Measurements from ENCODE around the gene MTMR1.

Gene MTMR1

DNA sequence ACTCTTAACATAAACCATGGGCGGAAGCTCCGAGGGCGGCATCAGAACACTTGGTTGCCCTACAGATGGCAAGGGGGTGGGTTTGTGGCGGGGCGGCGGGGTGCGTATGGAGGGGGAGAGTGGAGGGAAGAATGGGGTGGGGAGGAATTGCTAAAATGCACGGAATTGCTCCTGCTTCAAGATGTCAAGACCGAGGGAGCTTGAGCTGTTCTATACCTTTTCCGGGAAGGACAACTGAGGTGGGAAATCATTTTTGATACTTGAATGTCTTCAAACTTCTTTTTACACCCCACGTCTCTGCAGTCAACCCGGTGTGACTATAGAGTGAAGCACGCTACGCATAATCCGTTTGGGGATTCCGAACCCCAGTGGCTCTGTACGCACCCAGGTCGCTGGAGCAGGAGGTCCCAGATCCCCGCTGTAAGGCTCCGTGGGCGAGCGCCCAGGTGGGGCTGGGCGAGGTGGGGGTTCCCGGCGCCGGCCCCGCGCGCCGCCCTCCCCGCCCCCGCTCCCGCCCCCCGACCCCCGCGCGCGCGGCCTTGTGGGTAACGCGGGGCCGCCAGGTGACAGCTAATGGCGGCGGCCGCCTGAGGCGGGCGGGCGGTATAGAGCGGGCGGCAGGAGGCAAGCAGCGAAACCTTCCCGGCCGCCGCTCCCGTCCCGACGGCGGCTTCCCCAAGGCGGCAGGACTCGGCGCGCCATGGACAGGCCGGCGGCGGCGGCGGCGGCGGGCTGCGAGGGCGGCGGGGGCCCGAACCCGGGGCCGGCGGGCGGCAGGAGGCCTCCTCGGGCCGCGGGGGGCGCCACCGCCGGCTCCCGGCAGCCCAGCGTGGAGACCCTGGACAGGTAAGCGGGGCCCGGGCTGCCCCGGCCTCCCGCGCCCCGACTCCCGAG is at the start of gene MTMR1:
Gene MTMR1 (plus strand): TSS at position 566 of the 894 bp plus-strand sequence. CDS start 135 bp downstream, at position 701.
- no peak for DNase-seq (ENCODE audit: low read depth)

DNA sequence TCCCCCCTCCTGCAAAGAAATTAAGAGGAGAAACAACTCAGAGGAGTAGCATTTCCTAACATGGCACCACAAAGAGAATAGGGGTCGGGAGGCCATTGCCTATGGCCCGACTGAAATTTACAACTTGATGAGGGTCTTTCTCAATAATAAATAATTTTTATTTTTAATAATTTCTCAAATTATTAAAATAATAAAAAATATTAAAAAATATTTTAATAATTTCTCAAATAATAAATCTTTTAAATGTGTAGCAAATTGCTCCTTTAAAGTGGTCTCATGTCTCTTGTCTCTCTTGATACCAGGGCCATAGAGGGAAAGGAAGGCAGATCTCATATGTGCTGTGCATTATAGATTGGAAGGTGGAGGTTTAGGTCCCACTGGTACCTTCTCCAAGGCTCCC is 49.2 kb upstream of the MTMR1 start:
- no peak for DNase-seq (ENCODE audit: low read depth)

DNA sequence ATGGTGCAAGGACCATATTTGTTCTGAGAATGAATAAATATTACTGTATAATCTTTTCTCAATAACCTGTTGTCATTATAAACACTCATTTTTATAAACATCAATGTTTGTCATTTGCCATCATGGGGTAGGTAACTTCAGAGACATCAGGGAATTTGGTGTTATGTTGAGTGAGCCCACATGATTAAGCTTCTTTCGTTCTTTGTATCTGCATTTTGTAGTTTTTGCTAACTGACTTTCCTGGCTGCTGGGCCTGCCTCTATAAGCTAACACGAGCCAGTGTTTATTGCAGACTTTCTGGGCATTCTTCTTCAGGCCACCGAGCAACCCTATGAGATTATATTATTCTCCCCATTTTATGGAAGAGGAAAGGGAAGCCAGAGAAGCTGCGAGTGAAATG is 48.8 kb upstream of the MTMR1 start:
- DNase-seq (ENCODE audit: low read depth) = no peak

DNA sequence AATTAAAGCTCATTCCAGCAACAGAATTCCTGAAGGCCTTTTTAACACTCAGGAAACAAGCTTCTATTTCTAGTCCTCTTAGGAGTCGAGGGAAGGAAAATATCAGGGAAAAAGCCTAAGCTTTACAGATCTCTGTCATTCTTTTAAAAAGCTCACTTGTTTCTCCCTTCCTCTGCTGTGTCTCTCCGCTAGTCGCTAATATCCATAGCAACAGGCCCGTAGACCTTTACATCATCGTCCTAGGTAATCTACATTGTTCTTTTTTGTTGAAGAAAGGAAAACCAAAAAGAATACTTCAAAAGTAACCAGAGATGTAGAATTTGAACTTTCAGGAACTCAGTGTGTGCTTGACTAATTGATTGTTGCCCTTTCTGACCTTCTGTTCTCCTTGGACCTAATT is 45.9 kb upstream of the MTMR1 start:
- DNase-seq (ENCODE audit: low read depth) = no peak

DNA sequence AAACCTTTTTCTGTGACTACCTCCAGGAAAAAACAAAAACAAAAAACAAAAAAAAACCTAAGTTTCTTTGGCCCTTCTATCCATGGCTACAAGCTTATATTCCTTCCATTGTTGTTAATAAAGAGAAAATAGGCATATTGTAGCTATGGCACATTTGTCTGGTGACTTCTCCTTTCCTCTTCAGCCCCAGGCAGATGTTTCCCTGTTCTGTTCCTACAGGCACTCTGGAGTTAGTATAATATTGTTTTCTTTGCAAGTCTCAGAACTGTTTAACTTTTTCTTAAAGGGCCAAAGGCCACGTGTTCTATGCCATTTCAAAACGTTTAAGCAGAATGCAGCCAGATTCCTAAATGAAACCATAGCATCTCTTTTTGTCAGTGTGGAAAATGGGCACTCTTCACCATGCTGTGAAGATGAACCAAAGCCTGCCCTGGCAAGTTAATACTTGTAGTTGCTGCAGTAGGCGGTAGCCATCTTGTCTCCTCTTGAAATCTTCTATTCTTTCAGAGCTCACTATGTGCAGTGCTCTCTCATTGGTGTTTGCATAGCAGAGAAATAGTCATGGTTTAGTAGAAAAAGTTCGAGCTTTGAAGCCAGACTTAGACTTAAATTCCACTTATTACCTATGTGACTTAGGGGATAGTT is 44.8 kb upstream of the MTMR1 start:
- DNase-seq (ENCODE audit: low read depth) = no peak

DNA sequence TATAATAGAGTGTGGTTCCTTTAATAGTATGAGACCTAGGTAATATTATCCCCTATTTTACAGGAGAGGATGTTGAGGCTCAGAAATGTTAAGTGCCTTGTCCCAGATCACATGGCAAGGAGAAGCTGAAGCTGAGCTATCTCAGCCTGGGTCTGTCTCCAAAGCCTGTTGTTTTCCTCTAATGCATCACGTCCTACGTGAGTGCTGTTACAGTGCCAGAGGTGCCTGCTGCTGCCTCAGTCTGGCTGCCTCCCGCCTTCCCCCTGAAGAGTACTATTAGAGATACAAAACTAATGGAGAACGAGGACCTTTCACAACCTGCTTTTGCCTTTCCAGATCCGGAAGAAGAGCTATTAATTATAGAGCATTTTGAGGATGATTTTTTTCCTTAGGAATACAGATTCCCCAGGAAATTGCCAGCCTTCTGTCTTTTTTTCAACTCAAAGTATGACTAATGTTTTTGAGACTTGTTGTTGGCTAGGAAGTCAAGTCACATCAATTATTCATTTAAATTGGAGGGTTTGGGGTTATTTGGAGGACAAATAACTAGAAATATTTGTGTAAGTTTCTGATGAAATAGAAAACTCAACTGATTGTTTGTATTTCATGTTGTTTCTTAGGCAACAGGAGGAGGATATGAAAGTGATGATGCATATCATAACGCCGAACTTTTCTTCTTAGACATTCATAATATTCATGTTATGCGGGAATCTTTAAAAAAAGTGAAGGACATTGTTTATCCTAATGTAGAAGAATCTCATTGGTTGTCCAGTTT is 43.9 kb upstream of the MTMR1 start:
- peak; percentile 9 for DNase-seq (ENCODE audit: low read depth)

DNA sequence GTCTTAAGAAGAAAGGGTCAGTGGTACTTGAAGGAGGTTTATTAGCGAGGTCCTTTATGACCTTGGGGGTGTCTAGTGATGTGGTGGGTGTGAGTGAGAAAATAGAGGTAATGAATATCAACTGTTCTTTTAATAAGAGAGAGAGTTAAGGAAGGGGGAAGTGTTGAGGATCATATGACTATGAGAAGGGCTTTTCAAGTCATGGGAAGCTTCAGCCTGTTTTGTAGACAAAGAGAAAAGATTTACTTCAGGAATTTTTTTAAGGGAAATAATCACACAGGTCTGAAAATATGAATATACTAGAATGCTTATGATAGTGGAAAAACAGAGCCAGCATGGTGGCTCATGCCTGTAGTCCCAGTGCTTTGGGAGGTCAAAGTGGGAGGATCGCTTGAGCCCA is 41.3 kb upstream of the MTMR1 start:
- DNase-seq (ENCODE audit: low read depth) = no peak

DNA sequence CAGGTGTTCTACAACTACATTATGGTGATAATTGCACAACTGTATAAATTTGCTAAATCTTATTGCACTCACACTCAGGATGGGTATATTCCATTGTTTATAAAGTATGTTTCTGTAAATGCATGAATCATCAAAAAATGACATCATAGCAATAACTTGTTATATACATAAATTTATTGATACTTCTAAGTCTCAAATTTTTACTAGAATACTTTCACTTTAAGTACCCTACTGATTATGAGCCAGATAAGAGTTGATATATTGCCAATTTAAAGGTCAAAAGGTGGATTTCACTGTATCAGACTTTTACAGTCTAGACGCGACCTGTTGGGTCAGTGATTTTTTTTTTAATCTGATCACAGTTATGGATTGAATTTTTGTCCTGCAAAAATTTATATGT is 37.4 kb upstream of the MTMR1 start:
- no peak for DNase-seq (ENCODE audit: low read depth)

DNA sequence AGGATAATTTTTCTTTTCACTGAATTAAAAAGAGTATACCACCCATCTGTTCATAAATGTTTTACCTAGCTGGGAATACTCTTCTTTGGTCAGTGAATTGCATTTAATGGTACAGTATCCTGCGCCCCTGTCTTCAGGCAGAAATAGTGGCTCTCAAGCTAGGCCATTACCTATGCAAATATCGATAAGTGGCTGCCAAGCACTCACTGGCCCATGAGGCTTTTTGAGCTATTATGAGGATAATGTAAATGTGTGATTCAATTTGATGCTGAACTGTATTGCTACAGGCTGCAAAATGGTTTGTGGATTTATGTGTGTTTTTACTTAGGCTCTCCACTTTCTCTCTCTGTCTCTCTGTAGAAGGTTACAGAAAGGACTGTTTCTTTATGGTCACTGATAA is 30.1 kb upstream of the MTMR1 start:
- no peak for DNase-seq (ENCODE audit: low read depth)

DNA sequence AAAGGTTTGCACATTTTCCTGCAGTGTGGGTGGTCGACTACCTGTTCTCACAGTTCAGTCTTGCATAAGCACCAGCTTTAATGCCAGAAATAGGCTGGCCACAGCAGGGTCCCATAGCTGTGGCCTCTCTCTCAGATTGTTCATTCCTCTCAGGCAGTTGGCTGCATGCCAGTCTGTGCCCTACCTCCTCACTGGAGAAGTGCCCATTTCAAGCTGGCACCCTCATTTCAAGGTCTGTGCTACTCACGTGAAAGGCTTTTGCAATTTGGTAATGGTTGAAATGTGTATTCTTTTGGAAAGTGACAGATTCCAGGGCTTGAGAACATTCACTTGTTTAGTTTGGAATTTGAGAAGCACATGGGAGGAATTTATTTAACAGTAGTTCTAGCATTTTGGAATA is 28.9 kb upstream of the MTMR1 start:
- no peak for DNase-seq (ENCODE audit: low read depth)

DNA sequence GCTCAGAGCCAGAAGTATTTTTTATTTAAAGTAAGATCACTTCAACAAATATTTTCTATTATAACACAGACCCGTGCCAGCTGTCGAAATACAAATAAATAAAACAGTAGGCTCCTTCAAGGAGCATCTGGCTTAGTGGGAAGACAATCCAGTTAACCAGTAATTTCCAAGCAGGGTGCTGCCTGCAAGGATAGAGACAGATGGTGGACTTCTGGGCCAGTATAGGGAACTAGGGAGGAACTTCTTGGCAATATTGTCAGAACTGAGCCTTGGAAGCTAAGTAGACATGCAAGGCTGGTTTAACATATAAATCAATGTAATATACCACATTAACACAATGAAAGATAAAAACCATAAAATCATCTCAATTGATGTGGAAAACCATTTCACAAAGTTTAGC is 17.0 kb upstream of the MTMR1 start:
- DNase-seq (ENCODE audit: low read depth) = no peak

DNA sequence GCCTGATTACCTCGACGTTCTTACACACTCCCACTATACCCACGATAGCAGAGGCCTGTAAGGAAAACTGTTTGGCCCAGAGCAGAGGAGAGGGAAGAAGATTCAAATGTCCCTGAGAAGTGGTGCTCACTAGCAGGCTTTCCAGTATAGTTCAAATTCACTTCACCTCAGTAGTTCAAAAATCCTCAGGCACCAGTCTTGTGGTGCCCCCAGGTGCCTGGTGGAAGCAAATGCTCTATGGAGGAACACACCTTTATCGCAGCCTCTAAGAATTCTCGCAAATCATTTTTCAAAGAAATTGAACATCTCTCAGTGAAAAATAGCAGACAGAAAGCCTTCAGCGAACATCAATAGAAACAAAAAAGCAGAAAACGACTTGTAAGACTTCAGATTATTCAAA is 12.2 kb upstream of the MTMR1 start:
- DNase-seq (ENCODE audit: low read depth) = peak; percentile 6

DNA sequence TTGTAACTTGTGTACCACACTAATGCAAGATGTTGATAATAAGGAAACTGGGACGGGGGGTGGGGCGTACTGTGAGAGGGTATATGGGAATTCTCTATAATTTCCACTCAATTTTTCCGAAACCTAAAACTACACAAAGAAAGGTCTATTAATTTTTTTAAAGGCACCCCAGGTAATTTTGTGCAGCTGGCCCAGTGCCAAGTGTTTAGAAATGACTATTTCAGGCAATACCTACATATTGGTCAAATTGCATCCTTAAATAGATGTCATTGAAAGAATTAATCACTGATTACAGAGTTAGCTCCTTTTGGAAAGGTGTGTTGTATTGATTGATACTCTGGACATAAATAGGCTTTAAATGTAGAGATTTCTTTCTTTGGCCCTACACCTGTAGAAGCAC is 10.1 kb upstream of the MTMR1 start:
- DNase-seq (ENCODE audit: low read depth) = no peak

DNA sequence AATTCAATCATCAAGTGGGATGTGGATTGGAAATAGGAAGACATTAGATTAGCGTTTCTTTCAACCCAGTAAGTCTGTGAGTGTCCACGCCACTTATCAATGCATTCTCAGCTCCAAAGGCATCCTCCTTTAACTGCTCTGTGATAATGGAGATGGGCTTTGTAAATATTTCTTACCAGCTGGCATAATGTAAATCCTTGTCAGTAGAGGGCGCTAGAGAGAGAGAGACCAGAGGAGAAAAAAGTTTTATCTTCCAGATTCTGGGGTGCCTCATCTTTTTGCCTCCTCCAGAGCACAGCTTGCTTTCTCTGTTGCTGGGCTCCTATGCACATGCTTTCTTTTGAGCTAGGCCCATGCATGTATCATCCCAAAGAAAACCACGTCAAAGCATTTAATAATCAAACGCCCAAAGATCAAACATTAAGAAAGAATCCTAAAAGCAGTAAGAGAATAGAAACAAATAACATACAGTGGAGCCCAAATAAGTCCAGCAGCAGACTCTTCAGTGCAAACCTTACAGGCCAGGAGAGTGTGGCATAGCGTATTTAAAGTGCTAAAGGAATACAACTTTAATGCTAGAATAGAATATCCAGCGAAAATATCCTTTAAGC is 9.6 kb upstream of the MTMR1 start:
- DNase-seq (ENCODE audit: low read depth) = peak; percentile 10

DNA sequence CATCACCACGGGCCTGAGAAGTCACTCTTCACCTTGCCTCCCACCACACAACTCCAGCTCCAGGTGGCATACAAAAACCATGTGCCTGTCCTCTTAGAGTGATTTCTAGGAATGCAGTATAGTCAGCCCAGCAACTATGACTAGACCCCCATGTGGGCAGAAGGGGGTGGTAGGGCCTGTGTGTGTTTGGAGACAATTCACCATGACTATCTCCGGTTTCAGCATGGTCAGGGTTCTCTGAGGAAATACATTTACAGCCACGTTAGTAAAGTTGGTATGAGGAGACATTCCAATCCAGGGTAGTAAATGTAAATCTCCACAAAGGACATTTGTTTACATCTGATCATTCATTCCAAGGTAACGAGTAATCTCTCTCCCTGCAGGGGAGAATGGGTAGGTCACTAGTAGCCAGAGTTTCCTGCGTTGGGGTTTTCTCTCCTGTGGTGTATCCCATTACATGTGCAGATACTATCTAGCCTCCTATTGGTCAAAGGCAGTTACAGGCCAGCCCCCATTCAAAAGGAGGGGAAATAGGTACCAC is 4.2 kb upstream of the MTMR1 start:
- peak; percentile 67 for DNase-seq (ENCODE audit: low read depth)

DNA sequence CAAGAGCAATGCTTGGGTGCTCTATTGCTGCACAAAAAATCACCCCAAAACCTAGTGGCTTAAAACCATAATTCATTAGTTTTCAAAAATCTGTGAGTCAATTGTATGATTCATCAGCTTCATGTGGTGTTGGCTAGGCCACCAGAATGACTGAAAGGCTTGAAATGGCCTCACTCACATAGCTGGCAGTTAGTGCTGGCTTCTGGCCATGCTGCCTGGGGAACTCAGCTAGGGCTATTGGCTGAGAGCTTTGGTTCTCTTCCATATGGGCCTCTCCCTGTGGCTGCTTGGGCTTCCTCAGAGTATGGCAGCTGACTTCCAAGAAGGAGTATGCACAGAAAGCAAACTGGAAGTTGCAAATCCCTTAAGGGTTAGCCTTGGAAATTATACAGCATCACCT is 3.1 kb upstream of the MTMR1 start:
- peak; percentile 88 for DNase-seq (ENCODE audit: low read depth)

DNA sequence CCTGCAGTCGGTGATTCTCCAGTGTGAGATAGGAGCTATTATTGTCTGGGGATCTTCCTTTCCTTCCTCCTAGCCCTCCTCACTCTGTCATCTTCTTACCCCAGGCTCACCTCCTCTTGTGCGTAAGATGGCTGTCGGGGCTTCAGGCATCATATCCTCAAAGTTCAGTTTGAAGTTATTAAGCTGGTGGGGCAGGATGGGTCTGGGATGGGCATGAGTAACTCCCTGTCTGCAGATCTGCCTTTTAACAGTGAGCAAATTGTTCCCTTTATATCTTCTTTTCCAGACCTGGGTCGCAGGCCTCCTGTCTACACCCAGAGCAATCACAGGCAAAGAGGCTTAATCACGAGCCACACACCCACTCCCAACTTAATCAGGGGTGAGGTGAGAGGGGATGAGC is 900 bp upstream of the MTMR1 start:
- DNase-seq (ENCODE audit: low read depth) = no peak

DNA sequence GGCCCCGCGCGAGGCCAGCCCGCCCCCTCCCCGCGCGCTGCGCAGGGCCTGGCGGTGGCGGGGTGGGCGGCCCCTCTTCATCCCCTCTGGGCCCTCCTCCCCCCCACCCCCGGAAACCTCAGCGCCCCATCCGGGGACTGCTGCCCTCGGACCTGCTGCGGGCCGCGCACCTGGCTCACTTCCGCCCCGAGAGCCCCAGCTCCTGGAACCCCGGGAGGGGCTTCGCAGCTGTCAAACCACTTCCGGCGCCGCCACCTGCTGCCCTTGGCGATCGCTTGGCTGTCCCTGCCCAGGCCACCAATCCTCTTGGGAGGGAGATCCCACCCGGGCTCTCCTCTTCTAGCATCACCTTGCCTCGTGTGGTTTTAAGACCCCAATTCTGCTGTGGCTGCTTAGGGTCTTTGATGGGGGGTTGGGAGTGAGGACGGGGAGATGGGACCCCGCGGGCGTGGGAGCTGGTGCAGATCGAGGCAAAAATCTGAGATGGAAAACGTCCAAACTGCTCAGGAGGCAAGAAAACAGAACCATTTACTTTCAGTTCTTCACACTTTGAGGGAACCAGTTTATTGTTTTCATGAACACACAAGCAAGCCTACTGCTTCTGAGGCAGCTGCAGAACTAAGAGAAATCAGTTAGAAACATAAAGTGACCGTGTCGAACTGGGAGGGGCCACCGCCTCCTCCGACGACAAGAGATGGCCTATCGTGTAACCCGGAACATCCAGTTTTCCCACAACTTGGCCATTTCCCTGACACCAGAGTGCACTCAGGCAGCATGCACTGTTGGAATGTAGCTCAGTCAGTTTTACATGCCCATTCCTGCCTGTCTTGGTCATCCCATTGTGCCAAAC is 754 bp downstream of the MTMR1 start:
- no peak for DNase-seq (ENCODE audit: low read depth)

DNA sequence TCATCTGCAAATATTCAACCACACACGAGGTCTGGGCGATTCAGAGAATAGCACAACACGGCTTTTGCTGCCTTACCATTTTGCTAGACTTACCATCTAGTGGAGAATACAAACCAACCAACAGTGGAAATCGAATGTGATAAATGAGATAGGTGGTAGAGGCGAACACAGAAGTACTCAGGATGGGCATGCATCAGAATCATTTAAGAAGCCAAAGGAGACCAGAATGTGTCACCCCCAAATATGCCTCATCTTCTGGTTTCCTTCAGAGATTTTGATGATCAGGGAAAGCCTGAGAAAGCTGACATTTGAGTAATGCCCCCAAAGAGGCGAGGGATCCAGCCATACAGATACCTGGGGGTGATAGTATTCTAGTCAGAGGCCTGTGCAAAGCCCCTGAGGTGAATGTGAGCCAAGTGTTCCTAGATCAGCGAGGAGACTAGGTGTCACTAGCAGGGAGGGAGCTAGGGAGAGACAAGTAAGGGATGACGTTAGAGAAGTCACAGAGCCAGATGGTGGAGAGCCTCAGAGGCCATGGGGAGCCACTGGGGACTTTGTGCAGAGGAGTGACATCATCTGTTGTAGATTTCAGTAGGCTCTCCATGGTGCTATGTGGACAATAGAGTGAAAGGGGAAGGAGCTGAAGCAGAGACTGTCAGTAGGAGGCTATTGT is 1.7 kb downstream of the MTMR1 start:
- no peak for DNase-seq (ENCODE audit: low read depth)

DNA sequence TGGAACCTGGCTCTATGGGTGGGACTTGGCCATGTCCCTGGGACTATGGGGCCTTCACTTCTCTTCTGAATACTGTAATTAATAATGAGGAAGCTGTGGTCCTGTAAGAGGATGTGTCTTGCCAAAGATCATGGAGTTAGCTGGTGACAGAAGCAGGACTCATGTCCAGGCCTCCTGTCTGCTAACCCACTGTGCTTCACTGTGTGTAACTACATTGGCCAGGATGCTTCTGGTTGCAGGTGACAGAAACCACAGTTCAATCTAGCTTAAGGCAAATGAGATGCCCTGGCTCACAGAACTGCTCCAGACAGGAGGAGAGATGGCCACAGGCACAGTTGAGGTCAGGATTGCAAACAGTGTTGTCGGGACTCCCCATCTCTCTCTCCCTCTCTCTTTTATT is 3.1 kb downstream of the MTMR1 start:
- no peak for DNase-seq (ENCODE audit: low read depth)

DNA sequence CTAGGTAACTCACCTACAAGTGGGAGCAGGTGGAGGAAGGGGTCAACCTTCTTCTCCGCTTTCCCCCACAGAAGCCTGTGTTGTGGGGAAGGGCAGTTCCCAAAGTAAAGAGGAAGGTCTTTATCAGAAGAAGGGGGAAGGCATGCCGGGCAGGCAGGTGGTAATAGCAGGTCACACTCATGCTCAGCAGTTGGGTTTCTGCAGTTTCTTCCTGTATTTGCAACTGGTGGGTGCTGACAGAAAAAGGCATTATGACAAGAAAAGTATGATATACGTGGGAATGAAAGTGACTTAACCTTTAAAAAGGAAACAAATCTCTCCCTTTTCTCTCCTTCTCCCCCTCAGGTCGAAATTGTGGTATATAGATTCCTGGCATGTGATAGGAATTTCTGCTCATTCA is 3.7 kb downstream of the MTMR1 start:
- no peak for DNase-seq (ENCODE audit: low read depth)
